Astrocyte (in vitro differentiated cells and primary cell): ENCODE data around the gene JAK3. TPM values are rescaled to one million over a fixed set of nuclear protein-coding genes. Genes with fewer than 3 reads are reported as not detected.

Experiments used
- DNase-seq: peaks from one replicate; pipeline ENCODE4 v3.0.0-alpha.2; 2010; ENCODE audit warnings: low read depth
- FAIRE-seq: peaks from 2 replicates; lab custom pipeline; 2011; peaks lifted over from hg19 to GRCh38; lab: Jason Lieb, UNC
- H2AFZ ChIP-seq: 2 replicates; pipeline ENCODE4 v1.6.0; 2012; ENCODE audit warnings: low read depth, low read length, inconsistent platforms
- H3K27ac ChIP-seq: 2 replicates; pipeline ENCODE4 v1.5.1; 2011; ENCODE audit warnings: low read depth, low read length, inconsistent platforms
- H3K27me3 ChIP-seq: 2 replicates; pipeline ENCODE4 v1.6.0; 2011; ENCODE audit warnings: low read length, inconsistent platforms; ENCODE audit not compliant: insufficient read depth
- H3K36me3 ChIP-seq: 2 replicates; pipeline ENCODE4 v1.5.1; 2011; ENCODE audit warnings: low read length, inconsistent platforms; ENCODE audit not compliant: insufficient read depth
- H3K4me1 ChIP-seq: 2 replicates; pipeline ENCODE4 v1.5.1; 2011; ENCODE audit warnings: low read length, inconsistent platforms; ENCODE audit not compliant: insufficient read depth
- H3K4me2 ChIP-seq: 2 replicates; pipeline ENCODE4 v1.6.0; 2012; ENCODE audit warnings: low read length, inconsistent platforms
- H3K4me3 ChIP-seq: 2 replicates; pipeline ENCODE4 v1.5.1; 2011; ENCODE audit warnings: low read depth, mild to moderate bottlenecking, low read length, inconsistent platforms; ENCODE audit not compliant: insufficient read depth
- H3K79me2 ChIP-seq: 2 replicates; pipeline ENCODE4 v1.6.0; 2012; ENCODE audit warnings: mild to moderate bottlenecking, low read length, inconsistent platforms; ENCODE audit not compliant: insufficient read depth
- H3K9ac ChIP-seq: 2 replicates; pipeline ENCODE4 v1.6.0; 2012; ENCODE audit warnings: mild to moderate bottlenecking, low read length, inconsistent platforms
- H3K9me3 ChIP-seq: 2 replicates; pipeline ENCODE4 v1.5.1; 2012; ENCODE audit warnings: low read depth, mild to moderate bottlenecking, low read length, inconsistent platforms; ENCODE audit not compliant: insufficient read depth
- H4K20me1 ChIP-seq: 2 replicates; pipeline ENCODE4 v1.6.0; 2012; ENCODE audit warnings: low read length, inconsistent platforms; ENCODE audit not compliant: insufficient read depth
- H3K27ac Mint-ChIP-seq: one replicate; pipeline ENCODE4 v1.8.0; 2021; ENCODE audit warnings: mild to moderate bottlenecking, mixed read lengths; ENCODE audit not compliant: unreplicated experiment
- H3K27me3 Mint-ChIP-seq: one replicate; pipeline ENCODE4 v1.8.0; 2021; ENCODE audit warnings: low read depth, mixed read lengths; ENCODE audit not compliant: unreplicated experiment
- H3K36me3 Mint-ChIP-seq: one replicate; pipeline ENCODE4 v1.8.0; 2021; ENCODE audit warnings: low read depth, mixed read lengths; ENCODE audit not compliant: unreplicated experiment
- H3K4me1 Mint-ChIP-seq: one replicate; pipeline ENCODE4 v1.8.0; 2021; ENCODE audit warnings: low read depth, mixed read lengths; ENCODE audit not compliant: unreplicated experiment
- H3K4me3 Mint-ChIP-seq: one replicate; pipeline ENCODE4 v1.8.0; 2021; ENCODE audit warnings: mild to moderate bottlenecking, moderate library complexity, mixed read lengths; ENCODE audit not compliant: unreplicated experiment
- H3K9me3 Mint-ChIP-seq: one replicate; pipeline ENCODE4 v1.8.0; 2021; ENCODE audit warnings: mild to moderate bottlenecking, mixed read lengths; ENCODE audit not compliant: unreplicated experiment
- CTCF ChIP-seq: IDR thresholded peaks from 2 replicates; pipeline ENCODE4 v1.5.1; 2011; ENCODE audit warnings: low read depth, mild to moderate bottlenecking, inconsistent platforms, low read length, moderate library complexity; ENCODE audit not compliant: insufficient read depth
- EZH2 ChIP-seq: IDR thresholded peaks from 2 replicates; pipeline ENCODE4 v1.6.1; 2012; ENCODE audit warnings: mild to moderate bottlenecking, low read length, inconsistent platforms; ENCODE audit not compliant: insufficient read depth
- total RNA-seq: library from RNA; stranded (reverse); gene quantifications from 2 replicates; pipeline ENCODE4 v1.2.1, GENCODE V29; 2021

JAK3 gene
- total RNA-seq, 1 donor from 2014 or later: 1.00 TPM

GRCh38 chr19:17886515-17886914, 38.7 kb upstream of the JAK3 start:
- Histone ChIP-seq H2AFZ (no peak overlapping the region), H3K36me3 (no peaks in the 10 kb centered on the region), H3K79me2 (no peaks in the 10 kb centered on the region), H4K20me1 (no peaks in the 10 kb centered on the region), H3K9ac (no peak overlapping the region), H3K27ac (no peak overlapping the region), H3K27me3 (no peaks in the 10 kb centered on the region), H3K9me3 (no peaks in the 10 kb centered on the region), H3K4me1 (no peaks in the 10 kb centered on the region), H3K4me3 (no peak overlapping the region), H3K4me2 (no peak overlapping the region)
- Mint-ChIP-seq H3K27ac (no peak overlapping the region), H3K36me3 (no peaks in the 10 kb centered on the region), H3K27me3 (peaks cover 27% of the 10 kb centered on the region), H3K4me1 (no peaks in the 10 kb centered on the region), H3K9me3 (no peaks in the 10 kb centered on the region), H3K4me3 (no peak overlapping the region)
- FAIRE-seq (no peak), DNase-seq (no peak)
- TF ChIP-seq EZH2 (no peak), CTCF (no peak)

GRCh38 chr19:17883627-17884410, 36.0 kb upstream of the JAK3 start:
- Mint-ChIP-seq H3K9me3 (no peaks in the 10 kb centered on the region), H3K36me3 (no peaks in the 10 kb centered on the region), H3K27me3 (peaks cover 21% of the 10 kb centered on the region), H3K4me3 (no peak overlapping the region), H3K27ac (no peak overlapping the region), H3K4me1 (no peaks in the 10 kb centered on the region)
- DNase-seq (no peak), FAIRE-seq (no peak)
- H3K9me3 ChIP-seq: no peaks in the 10 kb centered on the region
- H3K4me1 ChIP-seq: no peaks in the 10 kb centered on the region
- no peaks in the 10 kb centered on the region for H3K27me3 ChIP-seq
- TF ChIP-seq CTCF (no peak), EZH2 (no peak)
- no peaks in the 10 kb centered on the region for H4K20me1 ChIP-seq
- H3K79me2 ChIP-seq: no peaks in the 10 kb centered on the region
- H3K9ac ChIP-seq: no peak overlapping the region
- H3K36me3 ChIP-seq: no peaks in the 10 kb centered on the region
- H3K27ac ChIP-seq: no peak overlapping the region
- H3K4me2 ChIP-seq: no peak overlapping the region
- no peak overlapping the region for H3K4me3 ChIP-seq
- no peak overlapping the region for H2AFZ ChIP-seq

- Histone ChIP-seq H4K20me1 (no peaks in the 10 kb centered on the region), H3K4me1 (no peaks in the 10 kb centered on the region), H3K4me3 (no peak overlapping the region), H3K27ac (no peak overlapping the region), H3K9ac (no peak overlapping the region), H3K79me2 (no peaks in the 10 kb centered on the region), H3K36me3 (no peaks in the 10 kb centered on the region), H3K4me2 (no peak overlapping the region), H3K27me3 (no peaks in the 10 kb centered on the region), H3K9me3 (no peaks in the 10 kb centered on the region), H2AFZ (no peak overlapping the region)
- Mint-ChIP-seq H3K27ac (no peak overlapping the region), H3K9me3 (no peaks in the 10 kb centered on the region), H3K4me1 (no peaks in the 10 kb centered on the region), H3K36me3 (no peaks in the 10 kb centered on the region), H3K4me3 (no peak overlapping the region), H3K27me3 (peaks cover 17% of the 10 kb centered on the region)
- no peak for FAIRE-seq
- TF ChIP-seq CTCF (no peak), EZH2 (no peak)
- no peak for DNase-seq
Observed at GRCh38 chr19:17881701-17882100, 33.9 kb upstream of the JAK3 start.
